ENCODE results near the gene GTPBP3.

- TF ChIP-seq, protein P1, sequence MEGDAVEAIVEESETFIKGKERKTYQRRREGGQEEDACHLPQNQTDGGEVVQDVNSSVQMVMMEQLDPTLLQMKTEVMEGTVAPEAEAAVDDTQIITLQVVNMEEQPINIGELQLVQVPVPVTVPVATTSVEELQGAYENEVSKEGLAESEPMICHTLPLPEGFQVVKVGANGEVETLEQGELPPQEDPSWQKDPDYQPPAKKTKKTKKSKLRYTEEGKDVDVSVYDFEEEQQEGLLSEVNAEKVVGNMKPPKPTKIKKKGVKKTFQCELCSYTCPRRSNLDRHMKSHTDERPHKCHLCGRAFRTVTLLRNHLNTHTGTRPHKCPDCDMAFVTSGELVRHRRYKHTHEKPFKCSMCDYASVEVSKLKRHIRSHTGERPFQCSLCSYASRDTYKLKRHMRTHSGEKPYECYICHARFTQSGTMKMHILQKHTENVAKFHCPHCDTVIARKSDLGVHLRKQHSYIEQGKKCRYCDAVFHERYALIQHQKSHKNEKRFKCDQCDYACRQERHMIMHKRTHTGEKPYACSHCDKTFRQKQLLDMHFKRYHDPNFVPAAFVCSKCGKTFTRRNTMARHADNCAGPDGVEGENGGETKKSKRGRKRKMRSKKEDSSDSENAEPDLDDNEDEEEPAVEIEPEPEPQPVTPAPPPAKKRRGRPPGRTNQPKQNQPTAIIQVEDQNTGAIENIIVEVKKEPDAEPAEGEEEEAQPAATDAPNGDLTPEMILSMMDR (IDR thresholded peaks at IDR 0.05; ENCODE audit: insufficient read depth, low read length, poor library complexity, severe bottlenecking): no peak
- TF ChIP-seq EZH2phosphoT487 (conservative IDR thresholded peaks at IDR 0.05; ENCODE audit: low read length): no peak
Measured at GRCh38 chr19:17328517-17329365, 8.6 kb upstream of the GTPBP3 start.

Measured in SU-DHL-6 (cell line).